ENCODE results near the gene RAPGEF4. TPM values are rescaled to one million over a fixed set of nuclear protein-coding genes. Genes with fewer than 3 reads are reported as not detected.

Gene RAPGEF4
- total RNA-seq, 1 experiment from 2014 or later: 2.2 TPM

DNA sequence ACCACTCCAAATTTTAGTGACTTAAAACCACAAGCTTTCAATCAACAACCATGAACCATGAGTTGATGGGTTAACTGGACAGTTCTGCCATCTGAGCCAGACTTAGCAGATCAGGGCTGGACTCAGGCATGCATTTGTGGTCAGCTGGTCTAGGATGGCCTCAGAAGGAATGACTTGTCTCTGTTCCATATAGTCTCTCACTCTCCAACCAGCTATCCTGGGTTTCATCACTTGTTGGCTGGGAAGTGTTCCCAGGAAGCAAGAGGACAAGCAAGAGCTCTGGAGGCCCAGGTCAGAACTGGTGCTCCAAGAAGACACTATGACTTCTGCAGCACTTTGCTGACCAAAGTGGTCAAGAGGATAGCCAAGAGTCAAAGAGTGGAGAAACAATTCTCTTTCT, 322.5 kb downstream of the RAPGEF4 start:
- TF ChIP-seq, protein P1, sequence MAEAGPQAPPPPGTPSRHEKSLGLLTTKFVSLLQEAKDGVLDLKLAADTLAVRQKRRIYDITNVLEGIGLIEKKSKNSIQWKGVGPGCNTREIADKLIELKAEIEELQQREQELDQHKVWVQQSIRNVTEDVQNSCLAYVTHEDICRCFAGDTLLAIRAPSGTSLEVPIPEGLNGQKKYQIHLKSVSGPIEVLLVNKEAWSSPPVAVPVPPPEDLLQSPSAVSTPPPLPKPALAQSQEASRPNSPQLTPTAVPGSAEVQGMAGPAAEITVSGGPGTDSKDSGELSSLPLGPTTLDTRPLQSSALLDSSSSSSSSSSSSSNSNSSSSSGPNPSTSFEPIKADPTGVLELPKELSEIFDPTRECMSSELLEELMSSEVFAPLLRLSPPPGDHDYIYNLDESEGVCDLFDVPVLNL (CRISPR knock-in tag; IDR thresholded peaks at IDR 0.05; ENCODE audit: borderline replicate concordance, low read depth): no peak
- TF ChIP-seq, protein P2, sequence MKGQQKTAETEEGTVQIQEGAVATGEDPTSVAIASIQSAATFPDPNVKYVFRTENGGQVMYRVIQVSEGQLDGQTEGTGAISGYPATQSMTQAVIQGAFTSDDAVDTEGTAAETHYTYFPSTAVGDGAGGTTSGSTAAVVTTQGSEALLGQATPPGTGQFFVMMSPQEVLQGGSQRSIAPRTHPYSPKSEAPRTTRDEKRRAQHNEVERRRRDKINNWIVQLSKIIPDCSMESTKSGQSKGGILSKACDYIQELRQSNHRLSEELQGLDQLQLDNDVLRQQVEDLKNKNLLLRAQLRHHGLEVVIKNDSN (CRISPR knock-in tag; IDR thresholded peaks at IDR 0.05): no peak
- TF ChIP-seq ZNF121 (CRISPR knock-in tag; IDR thresholded peaks at IDR 0.05): no peak
- TF ChIP-seq, protein P3, sequence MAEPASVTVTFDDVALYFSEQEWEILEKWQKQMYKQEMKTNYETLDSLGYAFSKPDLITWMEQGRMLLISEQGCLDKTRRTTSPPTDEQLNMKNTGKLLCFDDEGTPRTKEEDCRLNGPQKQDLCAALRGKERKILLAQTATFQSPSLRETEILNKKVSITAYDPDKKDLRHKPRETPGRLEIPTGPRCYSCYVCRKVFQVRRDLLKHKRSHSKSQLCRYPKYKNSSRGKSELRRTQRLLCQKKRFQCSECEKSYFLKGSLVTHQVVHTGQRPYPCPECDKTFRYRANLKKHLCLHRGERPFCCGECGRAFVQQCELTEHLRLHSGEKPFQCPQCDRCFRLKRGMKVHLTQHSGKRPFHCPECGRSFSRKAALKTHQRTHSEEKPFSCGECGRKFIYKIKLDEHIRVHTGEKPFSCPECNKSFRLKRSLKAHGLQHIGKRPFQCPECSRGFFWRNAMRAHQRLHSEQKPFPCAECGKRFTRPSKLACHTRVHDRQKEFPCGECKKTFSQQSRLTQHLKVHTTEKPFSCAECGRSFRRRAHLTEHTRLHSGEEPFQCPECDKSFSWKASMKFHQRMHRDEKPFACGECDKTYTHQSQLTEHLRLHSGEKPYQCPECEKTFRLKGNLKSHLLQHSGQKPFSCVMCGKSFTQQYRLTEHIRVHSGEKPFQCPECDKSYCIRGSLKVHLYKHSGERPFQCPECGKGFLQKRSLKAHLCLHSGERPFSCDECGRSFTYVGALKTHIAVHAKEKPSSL (CRISPR knock-in tag; conservative IDR thresholded peaks at IDR 0.05): no peak
- TF ChIP-seq, protein P4, sequence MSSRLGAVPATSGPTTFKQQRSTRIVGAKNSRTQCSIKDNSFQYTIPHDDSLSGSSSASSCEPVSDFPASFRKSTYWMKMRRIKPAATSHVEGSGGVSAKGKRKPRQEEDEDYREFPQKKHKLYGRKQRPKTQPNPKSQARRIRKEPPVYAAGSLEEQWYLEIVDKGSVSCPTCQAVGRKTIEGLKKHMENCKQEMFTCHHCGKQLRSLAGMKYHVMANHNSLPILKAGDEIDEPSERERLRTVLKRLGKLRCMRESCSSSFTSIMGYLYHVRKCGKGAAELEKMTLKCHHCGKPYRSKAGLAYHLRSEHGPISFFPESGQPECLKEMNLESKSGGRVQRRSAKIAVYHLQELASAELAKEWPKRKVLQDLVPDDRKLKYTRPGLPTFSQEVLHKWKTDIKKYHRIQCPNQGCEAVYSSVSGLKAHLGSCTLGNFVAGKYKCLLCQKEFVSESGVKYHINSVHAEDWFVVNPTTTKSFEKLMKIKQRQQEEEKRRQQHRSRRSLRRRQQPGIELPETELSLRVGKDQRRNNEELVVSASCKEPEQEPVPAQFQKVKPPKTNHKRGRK (CRISPR knock-in tag; IDR thresholded peaks at IDR 0.05; ENCODE audit: borderline replicate concordance): no peak
- TF ChIP-seq, protein P5, sequence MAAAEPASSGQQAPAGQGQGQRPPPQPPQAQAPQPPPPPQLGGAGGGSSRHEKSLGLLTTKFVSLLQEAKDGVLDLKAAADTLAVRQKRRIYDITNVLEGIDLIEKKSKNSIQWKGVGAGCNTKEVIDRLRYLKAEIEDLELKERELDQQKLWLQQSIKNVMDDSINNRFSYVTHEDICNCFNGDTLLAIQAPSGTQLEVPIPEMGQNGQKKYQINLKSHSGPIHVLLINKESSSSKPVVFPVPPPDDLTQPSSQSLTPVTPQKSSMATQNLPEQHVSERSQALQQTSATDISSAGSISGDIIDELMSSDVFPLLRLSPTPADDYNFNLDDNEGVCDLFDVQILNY (CRISPR knock-in tag; IDR thresholded peaks at IDR 0.05): no peak
- TF ChIP-seq TCF7 (CRISPR knock-in tag; IDR thresholded peaks at IDR 0.05; ENCODE audit: low read depth): no peak
- TF ChIP-seq MXD4 (CRISPR knock-in tag; IDR thresholded peaks at IDR 0.05; ENCODE audit: borderline replicate concordance): no peak
- no peak for TF ChIP-seq HMGA2 (CRISPR knock-in tag; IDR thresholded peaks at IDR 0.05)
- TF ChIP-seq ZNF396 (CRISPR knock-in tag; IDR thresholded peaks at IDR 0.05; ENCODE audit: borderline replicate concordance): no peak
- no peak for TF ChIP-seq ZBTB21 (CRISPR knock-in tag; IDR thresholded peaks at IDR 0.05; ENCODE audit: borderline replicate concordance)
- TF ChIP-seq RELA (CRISPR knock-in tag; IDR thresholded peaks at IDR 0.05; ENCODE audit: borderline replicate concordance): no peak
- TF ChIP-seq KAT7 (CRISPR knock-in tag; IDR thresholded peaks at IDR 0.05; ENCODE audit: borderline replicate concordance): no peak
- no peak for TF ChIP-seq JUN (CRISPR knock-in tag; IDR thresholded peaks at IDR 0.05)
- TF ChIP-seq, protein P6, sequence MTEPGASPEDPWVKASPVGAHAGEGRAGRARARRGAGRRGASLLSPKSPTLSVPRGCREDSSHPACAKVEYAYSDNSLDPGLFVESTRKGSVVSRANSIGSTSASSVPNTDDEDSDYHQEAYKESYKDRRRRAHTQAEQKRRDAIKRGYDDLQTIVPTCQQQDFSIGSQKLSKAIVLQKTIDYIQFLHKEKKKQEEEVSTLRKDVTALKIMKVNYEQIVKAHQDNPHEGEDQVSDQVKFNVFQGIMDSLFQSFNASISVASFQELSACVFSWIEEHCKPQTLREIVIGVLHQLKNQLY (CRISPR knock-in tag; IDR thresholded peaks at IDR 0.05): no peak
- TF ChIP-seq NFATC4 (CRISPR knock-in tag; IDR thresholded peaks at IDR 0.05): no peak
- TF ChIP-seq NFE2L1 (CRISPR knock-in tag; IDR thresholded peaks at IDR 0.05): no peak
- no peak for TF ChIP-seq SMAD4 (CRISPR knock-in tag; IDR thresholded peaks at IDR 0.05)
- TF ChIP-seq ZNF317 (CRISPR knock-in tag; IDR thresholded peaks at IDR 0.05; ENCODE audit: borderline replicate concordance, low read depth): no peak
- no peaks in the 10 kb centered on the region for H3K36me3 Mint-ChIP-seq
- ATAC-seq: no peak
- H3K27me3 Mint-ChIP-seq (ENCODE audit: low read depth): peaks cover 5% of the 10 kb centered on the region; the same call in 1 of the 2 replicates
- ChIA-PET POLR2A (no interaction called here), CTCF (interaction anchor here (0.7 to 1.2 kb wide), 2 partner anchors 33 to 140 kb away, joined by 3 to 4 read pairs; no protein-coding TSS in a partner anchor)
- no peak for DNase-seq (ENCODE audit: low spot score)
- peaks cover 9% of the 10 kb centered on the region for H3K9me3 Mint-ChIP-seq
- H3K4me3 Mint-ChIP-seq: no peak overlapping the region
- H3K4me1 Mint-ChIP-seq: peaks cover 7% of the 10 kb centered on the region
- no peak overlapping the region for H3K27ac Mint-ChIP-seq

DNA sequence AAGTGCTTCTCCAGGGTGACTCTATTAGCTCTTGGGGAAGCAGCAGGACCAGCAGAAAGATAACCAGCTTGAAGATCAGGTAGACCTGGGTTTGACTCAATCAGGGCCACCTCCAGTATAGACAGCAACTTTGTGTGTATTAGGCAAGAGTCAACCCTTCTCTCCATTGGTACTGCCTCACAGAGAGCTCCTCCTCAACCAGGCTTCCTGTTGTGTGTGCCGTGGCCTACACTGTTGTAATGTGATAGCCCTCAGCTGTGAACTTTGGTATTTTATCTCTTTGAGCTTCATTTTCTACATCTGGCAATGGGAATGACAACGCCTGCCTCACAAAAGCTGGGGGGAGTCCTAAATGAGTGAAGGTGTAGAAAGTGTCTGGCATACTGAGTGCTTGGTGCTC, 323.0 kb downstream of the RAPGEF4 start:
- no peaks in the 10 kb centered on the region for H3K36me3 Mint-ChIP-seq
- peaks cover 9% of the 10 kb centered on the region for H3K9me3 Mint-ChIP-seq
- no peak overlapping the region for H3K4me3 Mint-ChIP-seq
- POLR2A ChIA-PET: no interaction called here
- peaks cover 5% of the 10 kb centered on the region; the same call in 1 of the 2 replicates for H3K27me3 Mint-ChIP-seq (ENCODE audit: low read depth)
- no peak for DNase-seq (ENCODE audit: low spot score)
- CTCF ChIA-PET: interaction anchor here (0.6 to 0.7 kb wide), 2 partner anchors 139 to 679 kb away, joined by 3 read pairs; no protein-coding TSS in a partner anchor
- H3K27ac Mint-ChIP-seq: no peak overlapping the region
- peaks cover 7% of the 10 kb centered on the region for H3K4me1 Mint-ChIP-seq
- TF ChIP-seq TEAD1 (CRISPR knock-in tag; IDR thresholded peaks at IDR 0.05) (no peak), NFATC4 (CRISPR knock-in tag; IDR thresholded peaks at IDR 0.05) (no peak), FOXJ3 (CRISPR knock-in tag; IDR thresholded peaks at IDR 0.05; ENCODE audit: borderline replicate concordance) (no peak)
- TF ChIP-seq, protein P7, sequence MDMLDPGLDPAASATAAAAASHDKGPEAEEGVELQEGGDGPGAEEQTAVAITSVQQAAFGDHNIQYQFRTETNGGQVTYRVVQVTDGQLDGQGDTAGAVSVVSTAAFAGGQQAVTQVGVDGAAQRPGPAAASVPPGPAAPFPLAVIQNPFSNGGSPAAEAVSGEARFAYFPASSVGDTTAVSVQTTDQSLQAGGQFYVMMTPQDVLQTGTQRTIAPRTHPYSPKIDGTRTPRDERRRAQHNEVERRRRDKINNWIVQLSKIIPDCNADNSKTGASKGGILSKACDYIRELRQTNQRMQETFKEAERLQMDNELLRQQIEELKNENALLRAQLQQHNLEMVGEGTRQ (CRISPR knock-in tag; IDR thresholded peaks at IDR 0.05): no peak
- TF ChIP-seq, protein P8, sequence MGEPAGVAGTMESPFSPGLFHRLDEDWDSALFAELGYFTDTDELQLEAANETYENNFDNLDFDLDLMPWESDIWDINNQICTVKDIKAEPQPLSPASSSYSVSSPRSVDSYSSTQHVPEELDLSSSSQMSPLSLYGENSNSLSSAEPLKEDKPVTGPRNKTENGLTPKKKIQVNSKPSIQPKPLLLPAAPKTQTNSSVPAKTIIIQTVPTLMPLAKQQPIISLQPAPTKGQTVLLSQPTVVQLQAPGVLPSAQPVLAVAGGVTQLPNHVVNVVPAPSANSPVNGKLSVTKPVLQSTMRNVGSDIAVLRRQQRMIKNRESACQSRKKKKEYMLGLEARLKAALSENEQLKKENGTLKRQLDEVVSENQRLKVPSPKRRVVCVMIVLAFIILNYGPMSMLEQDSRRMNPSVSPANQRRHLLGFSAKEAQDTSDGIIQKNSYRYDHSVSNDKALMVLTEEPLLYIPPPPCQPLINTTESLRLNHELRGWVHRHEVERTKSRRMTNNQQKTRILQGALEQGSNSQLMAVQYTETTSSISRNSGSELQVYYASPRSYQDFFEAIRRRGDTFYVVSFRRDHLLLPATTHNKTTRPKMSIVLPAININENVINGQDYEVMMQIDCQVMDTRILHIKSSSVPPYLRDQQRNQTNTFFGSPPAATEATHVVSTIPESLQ (CRISPR knock-in tag; IDR thresholded peaks at IDR 0.05): no peak
- TF ChIP-seq, protein P9, sequence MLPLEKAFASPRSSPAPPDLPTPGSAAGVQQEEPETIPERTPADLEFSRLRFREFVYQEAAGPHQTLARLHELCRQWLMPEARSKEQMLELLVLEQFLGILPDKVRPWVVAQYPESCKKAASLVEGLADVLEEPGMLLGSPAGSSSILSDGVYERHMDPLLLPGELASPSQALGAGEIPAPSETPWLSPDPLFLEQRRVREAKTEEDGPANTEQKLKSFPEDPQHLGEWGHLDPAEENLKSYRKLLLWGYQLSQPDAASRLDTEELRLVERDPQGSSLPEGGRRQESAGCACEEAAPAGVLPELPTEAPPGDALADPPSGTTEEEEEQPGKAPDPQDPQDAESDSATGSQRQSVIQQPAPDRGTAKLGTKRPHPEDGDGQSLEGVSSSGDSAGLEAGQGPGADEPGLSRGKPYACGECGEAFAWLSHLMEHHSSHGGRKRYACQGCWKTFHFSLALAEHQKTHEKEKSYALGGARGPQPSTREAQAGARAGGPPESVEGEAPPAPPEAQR (CRISPR knock-in tag; IDR thresholded peaks at IDR 0.05): no peak
- ATAC-seq: no peak
